Activated CD4-positive, alpha-beta T cell treated with anti-CD3 and anti-CD28 coated beads, Interleukin-2, amount 10 ng/mL, durations not matched to agents 7 days and 5 days (primary cell): ENCODE data around the gene ATP11C. TPM values are rescaled to one million over a fixed set of nuclear protein-coding genes. Genes with fewer than 3 reads are reported as not detected.

Source experiments
- CTCF ChIA-PET: fragments of 350-600 bp; sonication (Branson Sonifier 250); formaldehyde crosslinking; loops from one replicate; lab custom pipeline; 2021; ENCODE audit warnings: antibody characterized with exemption; lab: Charles Lee
- POLR2A ChIA-PET: fragments of 350-600 bp; sonication (Branson Sonifier 250); formaldehyde crosslinking; loops from one replicate; lab custom pipeline; 2021; ENCODE audit warnings: antibody characterized with exemption; lab: Charles Lee
- DNase-seq: peaks from one replicate; pipeline ENCODE4 v3.0.0-alpha.2; 2020
- H3K27ac Mint-ChIP-seq: one replicate; pipeline ENCODE4 v1.8.0; 2021; ENCODE audit warnings: mild to moderate bottlenecking, moderate library complexity, mixed read lengths
- H3K27me3 Mint-ChIP-seq: one replicate; pipeline ENCODE4 v1.8.0; 2021; ENCODE audit warnings: mixed read lengths
- H3K36me3 Mint-ChIP-seq: one replicate; pipeline ENCODE4 v1.8.0; 2021; ENCODE audit warnings: low read depth, mixed read lengths
- H3K4me1 Mint-ChIP-seq: one replicate; pipeline ENCODE4 v1.8.0; 2021; ENCODE audit warnings: mixed read lengths
- H3K4me3 Mint-ChIP-seq: one replicate; pipeline ENCODE4 v1.8.0; 2021; ENCODE audit warnings: mild to moderate bottlenecking, moderate library complexity, mixed read lengths
- H3K9me3 Mint-ChIP-seq: one replicate; pipeline ENCODE4 v1.8.0; 2021; ENCODE audit warnings: mixed read lengths
- total RNA-seq, 2 experiments: library from RNA; stranded (reverse); gene quantifications; one replicate each; pipeline ENCODE4 v1.2.3, GENCODE V29; 2021

ATP11C gene
- total RNA-seq, 2 experiments from 2014 or later, result 13.8 to 15.4 TPM

- Mint-ChIP-seq H3K4me3 (no peak overlapping the region), H3K27ac (no peak overlapping the region), H3K4me1 (peaks cover 8% of the 10 kb centered on the region), H3K9me3 (no peaks in the 10 kb centered on the region), H3K36me3 (peaks cover 2% of the 10 kb centered on the region), H3K27me3 (no peaks in the 10 kb centered on the region)
- no peak for DNase-seq
- CTCF ChIA-PET, result interaction anchor here (1.0 to 2.1 kb wide), 2 partner anchors 9 to 19 kb away, joined by 3 to 4 read pairs; no protein-coding TSS in a partner anchor
- POLR2A ChIA-PET, result no interaction called here
Observed at GRCh38 chrX:139914421-139914820, 18.4 kb downstream of the ATP11C start.

GRCh38 chrX:139909712-139910111, 23.1 kb downstream of the ATP11C start:
- no peak overlapping the region for H3K4me3 Mint-ChIP-seq
- H3K9me3 Mint-ChIP-seq, result no peaks in the 10 kb centered on the region
- DNase-seq, result no peak
- H3K36me3 Mint-ChIP-seq, result peaks cover 2% of the 10 kb centered on the region
- H3K4me1 Mint-ChIP-seq, result peaks cover 17% of the 10 kb centered on the region
- ChIA-PET POLR2A (no interaction called here), CTCF (no interaction called here)
- no peaks in the 10 kb centered on the region for H3K27me3 Mint-ChIP-seq
- no peak overlapping the region for H3K27ac Mint-ChIP-seq

GRCh38 chrX:139907078-139907477, 25.8 kb downstream of the ATP11C start:
- Mint-ChIP-seq H3K4me3 (no peak overlapping the region), H3K27me3 (no peaks in the 10 kb centered on the region), H3K27ac (no peak overlapping the region), H3K9me3 (no peaks in the 10 kb centered on the region), H3K4me1 (peaks cover 17% of the 10 kb centered on the region), H3K36me3 (no peaks in the 10 kb centered on the region)
- DNase-seq, result no peak
- ChIA-PET POLR2A (no interaction called here), CTCF (no interaction called here)

- CTCF ChIA-PET, result interaction anchor here (1.2 kb wide), 1 partner anchor 9 kb away, joined by 3 read pairs; no protein-coding TSS in a partner anchor
- Mint-ChIP-seq H3K4me3 (no peak overlapping the region), H3K4me1 (peaks cover 17% of the 10 kb centered on the region), H3K9me3 (no peaks in the 10 kb centered on the region), H3K36me3 (no peaks in the 10 kb centered on the region), H3K27ac (no peak overlapping the region), H3K27me3 (no peaks in the 10 kb centered on the region)
- DNase-seq, result no peak
- POLR2A ChIA-PET, result interaction anchor here (0.7 kb wide), 1 partner anchor 24 kb away, joined by 7 read pairs; no protein-coding TSS in a partner anchor
Observed at GRCh38 chrX:139905743-139906142, 27.1 kb downstream of the ATP11C start.

GRCh38 chrX:139905051-139905450, 27.8 kb downstream of the ATP11C start:
- H3K4me3 Mint-ChIP-seq, result no peak overlapping the region
- H3K4me1 Mint-ChIP-seq, result peaks cover 16% of the 10 kb centered on the region
- POLR2A ChIA-PET, result no interaction called here
- H3K9me3 Mint-ChIP-seq, result no peaks in the 10 kb centered on the region
- DNase-seq, result no peak
- no peaks in the 10 kb centered on the region for H3K36me3 Mint-ChIP-seq
- CTCF ChIA-PET, result interaction anchor here (1.2 kb wide), 1 partner anchor 10 kb away, joined by 3 read pairs; no protein-coding TSS in a partner anchor
- H3K27ac Mint-ChIP-seq, result no peak overlapping the region
- H3K27me3 Mint-ChIP-seq, result no peaks in the 10 kb centered on the region

GRCh38 chrX:139903210-139903609, 29.6 kb downstream of the ATP11C start:
- H3K9me3 Mint-ChIP-seq, result no peaks in the 10 kb centered on the region
- no peaks in the 10 kb centered on the region for H3K27me3 Mint-ChIP-seq
- H3K4me1 Mint-ChIP-seq, result peaks cover 7% of the 10 kb centered on the region
- H3K27ac Mint-ChIP-seq, result no peak overlapping the region
- peaks cover 3% of the 10 kb centered on the region for H3K36me3 Mint-ChIP-seq
- H3K4me3 Mint-ChIP-seq, result no peak overlapping the region
- CTCF ChIA-PET, result interaction anchor here (1.4 kb wide), 1 partner anchor 24 kb away, joined by 3 read pairs; no protein-coding TSS in a partner anchor
- no peak for DNase-seq
- POLR2A ChIA-PET, result no interaction called here

- peaks cover 3% of the 10 kb centered on the region for H3K36me3 Mint-ChIP-seq
- POLR2A ChIA-PET, result no interaction called here
Observed at GRCh38 chrX:139902559-139902958, 30.3 kb downstream of the ATP11C start.

GRCh38 chrX:139898334-139898733, 34.5 kb downstream of the ATP11C start:
- POLR2A ChIA-PET, result no interaction called here
- no peak for DNase-seq
- CTCF ChIA-PET, result no interaction called here

More at GRCh38 chrX:139902559-139902958, 30.3 kb downstream of the ATP11C start:
- Mint-ChIP-seq H3K9me3 (no peaks in the 10 kb centered on the region), H3K4me1 (peaks cover 7% of the 10 kb centered on the region), H3K27ac (no peak overlapping the region), H3K27me3 (no peaks in the 10 kb centered on the region), H3K4me3 (no peak overlapping the region)
- DNase-seq, result no peak
- CTCF ChIA-PET, result interaction anchor here (1.3 to 1.4 kb wide), 2 partner anchors 10 to 25 kb away, joined by 3 read pairs; no protein-coding TSS in a partner anchor

GRCh38 chrX:139892512-139892911, 40.3 kb downstream of the ATP11C start:
- no peaks in the 10 kb centered on the region for H3K9me3 Mint-ChIP-seq
- ChIA-PET POLR2A (no interaction called here), CTCF (no interaction called here)
- H3K36me3 Mint-ChIP-seq, result peaks cover 2% of the 10 kb centered on the region
- H3K4me1 Mint-ChIP-seq, result peaks cover 8% of the 10 kb centered on the region
- H3K4me3 Mint-ChIP-seq, result no peak overlapping the region
- H3K27me3 Mint-ChIP-seq, result no peaks in the 10 kb centered on the region
- no peak overlapping the region for H3K27ac Mint-ChIP-seq
- DNase-seq, result no peak

More at GRCh38 chrX:139898334-139898733, 34.5 kb downstream of the ATP11C start:
- no peak overlapping the region for H3K4me3 Mint-ChIP-seq
- no peaks in the 10 kb centered on the region for H3K9me3 Mint-ChIP-seq
- H3K4me1 Mint-ChIP-seq, result no peaks in the 10 kb centered on the region
- no peaks in the 10 kb centered on the region for H3K27me3 Mint-ChIP-seq
- no peak overlapping the region for H3K27ac Mint-ChIP-seq
- H3K36me3 Mint-ChIP-seq, result peaks cover 4% of the 10 kb centered on the region

GRCh38 chrX:139890991-139891700, 41.7 kb downstream of the ATP11C start:
- H3K4me1 Mint-ChIP-seq, result peaks cover 8% of the 10 kb centered on the region
- no peak overlapping the region for H3K4me3 Mint-ChIP-seq
- no peaks in the 10 kb centered on the region for H3K9me3 Mint-ChIP-seq
- POLR2A ChIA-PET, result no interaction called here
- H3K36me3 Mint-ChIP-seq, result peaks cover under 1% of the 10 kb centered on the region
- CTCF ChIA-PET, result interaction anchor here (0.7 kb wide), 1 partner anchor 27 kb away, joined by 8 read pairs; no protein-coding TSS in a partner anchor
- DNase-seq, result no peak
- no peak overlapping the region for H3K27ac Mint-ChIP-seq
- no peaks in the 10 kb centered on the region for H3K27me3 Mint-ChIP-seq

- POLR2A ChIA-PET, result no interaction called here
- no peak overlapping the region for H3K27ac Mint-ChIP-seq
- no peak for DNase-seq
Observed at GRCh38 chrX:139889760-139890159, 43.1 kb downstream of the ATP11C start.

GRCh38 chrX:139883984-139884383, 48.9 kb downstream of the ATP11C start:
- CTCF ChIA-PET, result no interaction called here
- Mint-ChIP-seq H3K4me3 (no peak overlapping the region), H3K4me1 (no peaks in the 10 kb centered on the region), H3K36me3 (peaks cover 5% of the 10 kb centered on the region), H3K27me3 (no peaks in the 10 kb centered on the region), H3K27ac (no peak overlapping the region), H3K9me3 (no peaks in the 10 kb centered on the region)
- POLR2A ChIA-PET, result no interaction called here
- no peak for DNase-seq

More at GRCh38 chrX:139889760-139890159, 43.1 kb downstream of the ATP11C start:
- peaks cover 2% of the 10 kb centered on the region for H3K36me3 Mint-ChIP-seq
- H3K9me3 Mint-ChIP-seq, result no peaks in the 10 kb centered on the region
- H3K27me3 Mint-ChIP-seq, result no peaks in the 10 kb centered on the region
- H3K4me3 Mint-ChIP-seq, result no peak overlapping the region
- H3K4me1 Mint-ChIP-seq, result peaks cover 8% of the 10 kb centered on the region
- CTCF ChIA-PET, result no interaction called here

- Mint-ChIP-seq H3K27me3 (no peaks in the 10 kb centered on the region), H3K9me3 (no peaks in the 10 kb centered on the region), H3K4me1 (no peaks in the 10 kb centered on the region), H3K36me3 (peaks cover 6% of the 10 kb centered on the region), H3K27ac (no peak overlapping the region), H3K4me3 (no peak overlapping the region)
- ChIA-PET CTCF (interaction anchor here (0.6 kb wide), 1 partner anchor 14 kb away, joined by 4 read pairs; no protein-coding TSS in a partner anchor), POLR2A (no interaction called here)
- DNase-seq, result no peak
Observed at GRCh38 chrX:139882299-139882698, 50.6 kb downstream of the ATP11C start.
